GM23248 (cell line): ENCODE results near the gene XRCC5. TPM values are rescaled to one million over a fixed set of nuclear protein-coding genes. Genes with fewer than 3 reads are reported as not detected.

Experiments
- DNase-seq: peaks from one replicate; pipeline ENCODE4 v3.0.0-alpha.2; 2015
- H2AFZ ChIP-seq: fragments of 200-600 bp; sonication (generic); 2 replicates; pipeline ENCODE4 v1.6.1; 2016; ENCODE audit warnings: antibody characterized with exemption
- H3F3A ChIP-seq: fragments of 200-600 bp; sonication (generic); 2 replicates; pipeline ENCODE4 v1.6.1; 2016; ENCODE audit warnings: mild to moderate bottlenecking, antibody characterized with exemption, mixed run types; ENCODE audit not compliant: insufficient read depth
- H3K27ac ChIP-seq: fragments of 200-600 bp; sonication (generic); 2 replicates; pipeline ENCODE4 v1.5.1; 2016; ENCODE audit warnings: mild to moderate bottlenecking
- H3K27me3 ChIP-seq: fragments of 200-600 bp; sonication (generic); replicated peaks from 2 replicates; pipeline ENCODE4 v1.6.1; 2016; ENCODE audit warnings: mild to moderate bottlenecking; ENCODE audit not compliant: insufficient read depth
- H3K36me3 ChIP-seq: fragments of 200-600 bp; sonication (generic); 2 replicates; pipeline ENCODE4 v1.6.1; 2016; ENCODE audit warnings: low read depth, mild to moderate bottlenecking
- H3K4me1 ChIP-seq: fragments of 200-600 bp; sonication (generic); 2 replicates; pipeline ENCODE4 v1.6.1; 2016; ENCODE audit warnings: mild to moderate bottlenecking; ENCODE audit not compliant: insufficient read depth
- H3K4me2 ChIP-seq: fragments of 200-600 bp; sonication (generic); one replicate; pipeline ENCODE4 v1.6.1; 2016; ENCODE audit warnings: mild to moderate bottlenecking; ENCODE audit not compliant: unreplicated experiment
- H3K4me3 ChIP-seq: fragments of 200-600 bp; sonication (generic); 2 replicates; pipeline ENCODE4 v1.5.1; 2016; ENCODE audit warnings: mild to moderate bottlenecking
- H3K79me2 ChIP-seq: fragments of 200-600 bp; sonication (generic); 2 replicates; pipeline ENCODE4 v1.6.1; 2016; ENCODE audit warnings: mild to moderate bottlenecking; ENCODE audit not compliant: insufficient read depth
- H3K9ac ChIP-seq: fragments of 200-600 bp; sonication (generic); 2 replicates; pipeline ENCODE4 v1.6.1; 2016; ENCODE audit warnings: mild to moderate bottlenecking
- H3K9me2 ChIP-seq: fragments of 200-600 bp; sonication (generic); 2 replicates; pipeline ENCODE4 v1.6.1; 2016; ENCODE audit warnings: mixed run types, mild to moderate bottlenecking, moderate library complexity; ENCODE audit not compliant: insufficient read depth
- H3K9me3 ChIP-seq: fragments of 200-600 bp; sonication (generic); one replicate; pipeline ENCODE4 v1.6.1; 2017; ENCODE audit warnings: low read depth
- H4K20me1 ChIP-seq: fragments of 200-600 bp; sonication (generic); 2 replicates; pipeline ENCODE4 v1.6.0; 2016; ENCODE audit not compliant: insufficient read depth
- EZH2 ChIP-seq: fragments of 200-600 bp; sonication (generic); IDR thresholded peaks from 2 replicates; pipeline ENCODE4 v1.6.1; 2018; ENCODE audit warnings: antibody characterized with exemption, mild to moderate bottlenecking; ENCODE audit not compliant: insufficient read depth, poor library complexity, severe bottlenecking
- EZH2phosphoT487 ChIP-seq: fragments of 200-600 bp; sonication (generic); IDR thresholded peaks from 2 replicates; pipeline ENCODE4 v1.6.1; 2018; ENCODE audit warnings: antibody characterized with exemption, moderate library complexity, mild to moderate bottlenecking, low read depth; ENCODE audit not compliant: insufficient read depth
- WGBS, 2 experiments: methylation state at CpG; one replicate each; pipeline ENCODE4 v1.1.6; 2015 to 2017; ENCODE audit warnings: low lambda C conversion rate in 2 of 2, low coverage in 1 of 2; ENCODE audit errors: missing lambda C conversion rate in 2 of 2; 5-methylcytosine and 5-hydroxymethylcytosine counted together
- in situ Hi-C: fragments of 300-500 bp; cut with MboI; formaldehyde crosslinking; loops from 2 replicates; pipeline ENCODE4 v1.15.0; 2020
- polyA plus RNA-seq: library from polyadenylated mRNA; unstranded; fragments of >200 nt; fragmentation: Nextera tagmentation; extraction: Ambion mirVana; gene quantifications from 2 replicates; pipeline ENCODE4 v1.2.1, GENCODE V29; 2016
- total RNA-seq: library from RNA; depleted of rRNA; stranded (reverse); fragments of >200 nt; shearing (Covaris generic); gene quantifications from 2 replicates; pipeline ENCODE4 v1.2.3, GENCODE V29; 2014

The XRCC5 gene
- total and polyA plus RNA-seq, 2 experiments from 2014 or later = 197 to 249 TPM

- Histone ChIP-seq H4K20me1 (no peaks in the 10 kb centered on the region; the same call in 1 of the 2 replicates), H3K9me2 (no peaks in the 10 kb centered on the region), H3K9me3 (no peaks in the 10 kb centered on the region), H3K4me2 (no peak overlapping the region), H2AFZ (no peak overlapping the region), H3K79me2 (peaks cover 75% of the 10 kb centered on the region), H3K4me1 (no peaks in the 10 kb centered on the region), H3K4me3 (no peak overlapping the region), H3K36me3 (peaks cover 64% of the 10 kb centered on the region), H3K27me3 (no peaks in the 10 kb centered on the region), H3K9ac (no peak overlapping the region), H3K27ac (no peak overlapping the region), H3F3A (no peaks in the 10 kb centered on the region)
- 92 to 95% methylated on average over 4 of the region's 4 CpGs for WGBS, 2 experiments
- in situ Hi-C loops = no loop called here
- DNase-seq = no peak
- no peak for TF ChIP-seq EZH2phosphoT487
- TF ChIP-seq EZH2 = no peak
Measured at GRCh38 chr2:216161967-216162366, 52.8 kb downstream of the XRCC5 start.

GRCh38 chr2:216163518-216163917 lies 54.4 kb downstream of the XRCC5 start:
- DNase-seq = no peak

GRCh38 chr2:216164087-216164486 lies 54.9 kb downstream of the XRCC5 start:
- Histone ChIP-seq H3K4me3 (no peak overlapping the region), H3F3A (peaks cover 10% of the 10 kb centered on the region), H3K27ac (no peak overlapping the region), H3K4me1 (no peaks in the 10 kb centered on the region), H3K36me3 (peaks cover 72% of the 10 kb centered on the region), H3K9me3 (no peaks in the 10 kb centered on the region), H3K27me3 (no peaks in the 10 kb centered on the region), H4K20me1 (no peaks in the 10 kb centered on the region; the same call in 1 of the 2 replicates), H3K9ac (no peak overlapping the region), H3K4me2 (no peak overlapping the region), H2AFZ (no peak overlapping the region), H3K9me2 (no peaks in the 10 kb centered on the region), H3K79me2 (peaks cover 70% of the 10 kb centered on the region)
- no peak for TF ChIP-seq EZH2
- in situ Hi-C loops = no loop called here
- no peak for DNase-seq
- 98% methylated on average over 5 of the region's 5 CpGs for WGBS, 2 experiments

More at GRCh38 chr2:216163518-216163917, 54.4 kb downstream of the XRCC5 start:
- no peak overlapping the region for H2AFZ ChIP-seq
- H3F3A ChIP-seq = peaks cover 8% of the 10 kb centered on the region
- no peaks in the 10 kb centered on the region; the same call in 1 of the 2 replicates for H4K20me1 ChIP-seq
- no peak overlapping the region for H3K4me2 ChIP-seq
- peaks cover 67% of the 10 kb centered on the region for H3K36me3 ChIP-seq
- no peaks in the 10 kb centered on the region for H3K9me3 ChIP-seq
- H3K4me1 ChIP-seq = no peaks in the 10 kb centered on the region
- no peaks in the 10 kb centered on the region for H3K9me2 ChIP-seq
- H3K9ac ChIP-seq = no peak overlapping the region
- no peak overlapping the region for H3K27ac ChIP-seq
- TF ChIP-seq EZH2 = no peak
- TF ChIP-seq EZH2phosphoT487 = no peak
- in situ Hi-C loops = no loop called here
- WGBS, 2 experiments = 95 to 97% methylated on average over 4 of the region's 4 CpGs
- H3K27me3 ChIP-seq = no peaks in the 10 kb centered on the region
- H3K4me3 ChIP-seq = no peak overlapping the region
- peaks cover 70% of the 10 kb centered on the region for H3K79me2 ChIP-seq

- no peak overlapping the region for H3K9ac ChIP-seq
- no peak overlapping the region for H2AFZ ChIP-seq
- no peaks in the 10 kb centered on the region for H3K27me3 ChIP-seq
- in situ Hi-C loops = no loop called here
- TF ChIP-seq EZH2phosphoT487 (no peak), EZH2 (no peak)
- no peak for DNase-seq
- peaks cover 74% of the 10 kb centered on the region for H3K36me3 ChIP-seq
- H3K79me2 ChIP-seq = peaks cover 69% of the 10 kb centered on the region
- no peaks in the 10 kb centered on the region for H3K9me3 ChIP-seq
- H3K4me2 ChIP-seq = no peak overlapping the region
- H3K27ac ChIP-seq = no peak overlapping the region
- no peak overlapping the region for H3K4me3 ChIP-seq
- no peaks in the 10 kb centered on the region for H3K9me2 ChIP-seq
- WGBS, 2 experiments = 88 to 93% methylated on average over 4 of the region's 4 CpGs
- no peaks in the 10 kb centered on the region for H3K4me1 ChIP-seq
- no peaks in the 10 kb centered on the region for H4K20me1 ChIP-seq
- peaks cover 10% of the 10 kb centered on the region for H3F3A ChIP-seq
Measured at GRCh38 chr2:216164576-216164975, 55.4 kb downstream of the XRCC5 start.

GRCh38 chr2:216165711-216166110 lies 56.6 kb downstream of the XRCC5 start:
- WGBS, 2 experiments = 83 to 90% methylated on average over 4 of the region's 4 CpGs

More at GRCh38 chr2:216165711-216166110, 56.6 kb downstream of the XRCC5 start:
- Histone ChIP-seq H3K27me3 (no peaks in the 10 kb centered on the region), H4K20me1 (no peaks in the 10 kb centered on the region), H3K9me2 (no peaks in the 10 kb centered on the region), H3K9ac (no peak overlapping the region), H3K9me3 (no peaks in the 10 kb centered on the region), H3K79me2 (peaks cover 71% of the 10 kb centered on the region), H3K4me3 (no peak overlapping the region), H3F3A (peaks cover 10% of the 10 kb centered on the region), H2AFZ (no peak overlapping the region), H3K4me2 (no peak overlapping the region), H3K36me3 (peaks cover 69% of the 10 kb centered on the region), H3K27ac (no peak overlapping the region), H3K4me1 (no peaks in the 10 kb centered on the region)
- TF ChIP-seq EZH2phosphoT487 (no peak), EZH2 (no peak)
- no peak for DNase-seq
- in situ Hi-C loops = no loop called here
